Measurements from ENCODE around the gene GOT1. TPM values are rescaled to one million over a fixed set of nuclear protein-coding genes. Genes with fewer than 3 reads are reported as not detected.

Gene GOT1
- total and polyA plus RNA-seq, 2 experiments from 2014 or later: 36.8 to 37.7 TPM

- Histone ChIP-seq H2AFZ (no peak overlapping the region), H3K27me3 (ENCODE audit: insufficient read depth) (peaks cover 13% of the 10 kb centered on the region), H3K27ac (ENCODE audit: low read depth) (no peak overlapping the region), H3K9me2 (ENCODE audit: insufficient read depth) (no peaks in the 10 kb centered on the region), H3K4me3 (no peak overlapping the region), H3F3A (replicated peaks; ENCODE audit: low read depth) (no peaks in the 10 kb centered on the region), H3K4me1 (ENCODE audit: insufficient read depth) (no peaks in the 10 kb centered on the region; the same call in 1 of the 2 replicates), H3K79me2 (replicated peaks; ENCODE audit: insufficient read depth) (no peaks in the 10 kb centered on the region), H3K4me2 (no peak overlapping the region), H3K36me3 (ENCODE audit: insufficient read depth) (no peaks in the 10 kb centered on the region), H4K20me1 (replicated peaks; ENCODE audit: insufficient read depth) (no peaks in the 10 kb centered on the region)
- Mint-ChIP-seq H3K4me3 (no peak overlapping the region; the same call in 2 of the 3 replicates), H3K36me3 (ENCODE audit: low read depth) (no peaks in the 10 kb centered on the region), H3K4me1 (peaks cover 22% of the 10 kb centered on the region), H3K27ac (no peak overlapping the region), H3K9me3 (no peaks in the 10 kb centered on the region), H3K27me3 (ENCODE audit: insufficient read depth, low read depth, poor library complexity) (peaks cover 6% of the 10 kb centered on the region)
- DNase-seq (ENCODE audit: low spot score) (peak; percentile 78), ATAC-seq (peak; percentile 91)
- TF ChIP-seq ZNF462 (CRISPR knock-in tag; IDR thresholded peaks at IDR 0.05) (peak; percentile 89), JUNB (IDR thresholded peaks at IDR 0.05; ENCODE audit: unreplicated experiment) (no peak), ETS1 (IDR thresholded peaks at IDR 0.05) (no peak)
Observed at GRCh38 chr10:99358101-99358500, 72.3 kb downstream of the GOT1 start.

- Histone ChIP-seq H4K20me1 (replicated peaks; ENCODE audit: insufficient read depth) (no peaks in the 10 kb centered on the region), H2AFZ (no peak overlapping the region), H3F3A (replicated peaks; ENCODE audit: low read depth) (no peaks in the 10 kb centered on the region), H3K79me2 (replicated peaks; ENCODE audit: insufficient read depth) (no peaks in the 10 kb centered on the region), H3K36me3 (ENCODE audit: insufficient read depth) (no peaks in the 10 kb centered on the region), H3K4me1 (ENCODE audit: insufficient read depth) (no peaks in the 10 kb centered on the region; the same call in 1 of the 2 replicates), H3K9me2 (ENCODE audit: insufficient read depth) (no peaks in the 10 kb centered on the region), H3K4me2 (no peak overlapping the region), H3K4me3 (no peak overlapping the region), H3K27me3 (ENCODE audit: insufficient read depth) (peaks cover 13% of the 10 kb centered on the region), H3K27ac (ENCODE audit: low read depth) (no peak overlapping the region)
- Mint-ChIP-seq H3K27me3 (ENCODE audit: insufficient read depth, low read depth, poor library complexity) (peaks cover 6% of the 10 kb centered on the region), H3K4me3 (no peak overlapping the region), H3K27ac (no peak overlapping the region), H3K36me3 (ENCODE audit: low read depth) (no peaks in the 10 kb centered on the region), H3K4me1 (peaks cover 22% of the 10 kb centered on the region), H3K9me3 (no peaks in the 10 kb centered on the region)
- no peak for DNase-seq (ENCODE audit: low spot score)
- peak; percentile 27 for ATAC-seq
- no peak for TF ChIP-seq ZNF331 (CRISPR knock-in tag; IDR thresholded peaks at IDR 0.05; ENCODE audit: low read depth)
- no peak for TF ChIP-seq POLR2AphosphoS5 (IDR thresholded peaks at IDR 0.05; ENCODE audit: low read depth)
- no peak for TF ChIP-seq STAT1 (IDR thresholded peaks at IDR 0.05; ENCODE audit: unreplicated experiment)
- no peak for TF ChIP-seq EZH2phosphoT487 (IDR thresholded peaks at IDR 0.05; ENCODE audit: unreplicated experiment)
- no peak for TF ChIP-seq NANOG (IDR thresholded peaks at IDR 0.05; ENCODE audit: borderline replicate concordance)
- no peak for TF ChIP-seq JUNB (IDR thresholded peaks at IDR 0.05; ENCODE audit: unreplicated experiment)
Observed at GRCh38 chr10:99357691-99358090, 72.7 kb downstream of the GOT1 start.
